ENCODE measurements around the gene RNF213.
A peak's percentile ranks its signal among the peaks of the same experiment; 100 is the strongest.

RNF213 gene

DNA sequence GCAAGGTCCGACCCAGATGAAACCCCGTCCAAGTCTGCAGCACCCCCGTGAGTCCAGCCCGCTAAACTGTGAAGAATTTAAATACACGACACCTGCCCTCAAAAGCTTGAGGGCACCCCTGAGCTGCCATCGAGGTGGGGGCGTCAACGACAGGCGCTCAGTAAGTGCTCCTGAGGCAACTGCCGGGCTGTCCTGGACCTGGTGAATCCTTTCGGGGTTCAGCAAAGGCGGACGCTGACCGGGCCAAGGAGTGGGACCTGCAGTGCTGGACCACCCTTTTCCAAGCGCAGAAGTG is 153.8 kb downstream of the RNF213 start:
- no peak for DNase-seq (ENCODE audit: low read depth in 1 of 2, low spot score in 1 of 2)

DNA sequence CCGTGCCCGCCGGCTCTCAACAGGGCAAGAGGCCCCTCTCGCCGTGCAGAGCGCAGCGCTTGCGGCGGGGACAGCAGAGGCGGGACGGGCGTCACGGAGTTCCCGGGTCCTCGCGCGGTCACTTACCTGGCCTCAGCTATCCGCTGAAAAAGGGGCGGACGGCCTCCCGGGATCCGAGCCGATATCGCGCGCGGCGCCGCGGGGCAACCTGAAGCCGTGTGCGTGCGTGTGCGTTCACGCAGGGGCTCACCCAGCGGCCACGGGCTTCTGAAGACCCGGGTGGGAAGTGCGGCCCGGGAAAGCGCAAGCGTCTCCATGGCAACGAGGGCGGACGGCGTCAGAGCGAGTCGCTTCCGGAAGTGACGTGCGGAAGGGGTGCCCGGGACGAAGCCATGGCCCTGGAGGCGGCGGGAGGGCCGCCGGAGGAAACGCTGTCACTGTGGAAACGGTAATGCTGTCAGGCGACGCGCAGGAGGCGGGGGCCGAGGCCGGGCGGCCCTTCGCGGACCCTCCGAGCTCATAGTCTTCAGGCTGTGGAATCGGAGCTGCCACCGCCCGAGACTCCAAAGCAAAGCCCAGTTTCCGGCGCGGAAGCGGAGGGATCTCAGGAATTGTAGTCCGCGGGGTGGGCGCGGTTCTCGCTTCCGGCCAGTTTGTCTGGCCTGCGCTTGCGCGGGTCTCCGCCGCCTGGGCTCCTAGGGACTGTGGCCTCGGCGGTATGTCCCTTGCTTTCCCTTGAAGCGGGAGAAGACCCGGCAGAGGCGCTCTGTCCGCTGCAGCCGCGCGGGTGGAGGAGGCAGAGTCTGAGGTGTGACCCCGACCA is 154.4 kb downstream of the RNF213 start, which contains the start of gene ENDOV:
Gene ENDOV, plus strand, starts transcription at position 365 of the 823 bp plus-strand sequence. Its CDS starts 28 bp downstream, at position 393.
- DNase-seq (ENCODE audit: low read depth in 1 of 2, low spot score in 1 of 2): peak; percentile 81

DNA sequence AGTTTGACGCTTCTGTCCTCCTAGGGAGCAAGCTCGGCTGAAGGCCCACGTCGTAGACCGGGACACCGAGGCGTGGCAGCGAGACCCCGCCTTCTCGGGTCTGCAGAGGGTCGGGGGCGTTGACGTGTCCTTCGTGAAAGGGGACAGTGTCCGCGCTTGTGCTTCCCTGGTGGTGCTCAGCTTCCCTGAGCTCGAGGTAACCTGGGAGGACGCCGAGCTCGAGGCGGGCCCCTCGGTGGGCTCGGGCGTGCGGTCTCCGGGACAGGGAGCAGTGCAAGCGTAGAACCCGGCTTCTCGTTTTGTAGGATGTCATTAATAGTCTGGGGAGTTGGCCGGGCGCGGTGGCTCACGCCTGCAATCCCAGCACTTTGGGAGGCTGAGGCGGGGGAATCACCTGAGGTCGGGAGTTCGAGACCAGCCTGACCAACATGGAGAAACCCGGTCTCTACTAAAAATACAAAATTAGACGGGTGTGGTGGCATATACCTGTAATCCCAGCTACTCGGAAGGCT is 155.0 kb downstream of the RNF213 start:
- no peak for DNase-seq (ENCODE audit: low read depth in 1 of 2, low spot score in 1 of 2)

DNA sequence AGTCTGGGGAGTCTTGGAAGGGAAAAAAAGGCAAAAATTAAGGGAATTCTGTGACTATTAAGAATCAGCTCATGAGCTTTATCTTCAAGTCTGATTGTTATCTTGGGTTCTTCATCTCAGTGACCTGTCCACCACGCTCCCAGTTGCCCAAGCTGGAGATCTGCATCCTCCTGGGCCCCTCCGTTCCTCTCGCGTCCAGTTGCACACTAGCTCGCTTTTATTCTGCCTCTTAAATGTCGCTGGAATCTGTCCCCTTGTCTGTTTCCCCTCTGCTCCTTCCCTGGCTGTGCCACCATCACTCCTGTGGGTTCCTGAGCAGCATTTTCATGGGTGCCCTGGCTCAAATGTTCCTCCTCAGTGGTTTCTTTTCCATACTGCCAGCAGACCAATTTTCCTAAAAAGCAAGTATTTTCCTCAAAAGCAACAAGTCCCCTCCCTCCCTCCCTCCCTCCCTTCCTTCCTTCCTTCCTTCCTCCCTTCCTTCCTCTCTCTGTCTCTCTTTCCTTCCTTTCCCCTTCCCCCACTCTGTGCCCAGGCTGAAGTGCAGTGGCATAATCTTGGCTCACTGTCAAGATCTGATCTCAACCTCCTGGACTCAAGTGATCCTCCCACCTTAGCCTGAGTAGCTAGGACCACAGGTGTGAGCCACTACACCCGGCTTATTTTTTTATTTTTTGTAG is 155.7 kb downstream of the RNF213 start:
- no peak for DNase-seq (ENCODE audit: low read depth in 1 of 2, low spot score in 1 of 2)

DNA sequence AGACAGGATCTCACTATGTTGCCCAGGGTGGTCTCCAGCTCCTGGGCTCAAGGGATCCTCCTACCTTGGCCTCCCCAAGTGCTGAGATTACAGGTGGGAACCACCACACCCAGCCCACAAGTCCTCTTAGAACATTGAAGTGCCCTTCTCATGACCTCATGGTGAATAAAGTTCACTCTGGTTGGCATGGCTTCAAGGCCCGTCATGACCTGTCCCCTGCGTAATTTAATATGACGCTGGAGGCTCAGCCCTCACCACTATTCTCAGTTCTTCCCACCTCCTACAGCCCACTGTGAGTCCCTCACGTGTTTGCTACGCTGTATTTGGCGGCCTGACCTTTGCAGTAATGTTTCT is 156.3 kb downstream of the RNF213 start:
- no peak for DNase-seq (ENCODE audit: low read depth in 1 of 2, low spot score in 1 of 2)

DNA sequence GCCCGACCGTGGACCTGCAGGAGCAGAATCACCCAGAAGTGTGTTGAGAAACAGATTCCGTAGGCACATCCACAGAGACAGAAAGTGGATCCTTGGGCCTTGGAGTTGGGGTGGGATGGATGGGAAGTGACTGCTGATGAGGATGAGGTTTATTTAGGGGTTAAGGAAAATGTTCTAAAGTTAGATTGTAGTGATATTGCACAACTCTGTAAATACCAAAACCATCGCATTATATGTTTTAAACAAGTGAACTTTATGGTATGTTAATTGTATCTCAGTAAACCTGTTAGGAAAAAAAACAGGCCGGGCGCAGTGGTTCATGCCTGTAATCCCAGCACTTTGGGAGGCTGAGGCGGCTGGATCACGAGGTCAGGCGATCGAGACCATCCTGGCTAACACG is 157.9 kb downstream of the RNF213 start:
- no peak for DNase-seq (ENCODE audit: low read depth in 1 of 2, low spot score in 1 of 2)

DNA sequence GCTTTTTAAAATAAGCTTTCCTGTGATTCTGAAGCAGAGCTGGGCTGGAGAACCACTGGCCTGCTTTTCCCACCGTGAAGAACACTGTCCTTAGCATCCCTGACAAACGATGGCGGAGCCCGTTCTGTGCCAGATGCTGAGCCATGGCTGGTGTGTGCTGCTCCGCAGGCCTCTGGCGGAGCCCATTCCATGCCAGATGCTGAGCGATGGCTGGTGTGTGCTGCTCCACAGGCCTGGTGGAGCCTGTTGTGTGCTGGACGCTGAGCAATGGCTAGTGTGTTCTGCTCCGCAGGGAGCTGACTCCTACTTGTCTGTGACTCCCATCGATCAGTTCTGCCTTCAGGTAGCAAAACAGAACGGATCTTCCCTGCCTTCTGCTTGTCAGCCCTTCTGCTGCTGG is 158.6 kb downstream of the RNF213 start:
- no peak for DNase-seq (ENCODE audit: low read depth in 1 of 2, low spot score in 1 of 2)

DNA sequence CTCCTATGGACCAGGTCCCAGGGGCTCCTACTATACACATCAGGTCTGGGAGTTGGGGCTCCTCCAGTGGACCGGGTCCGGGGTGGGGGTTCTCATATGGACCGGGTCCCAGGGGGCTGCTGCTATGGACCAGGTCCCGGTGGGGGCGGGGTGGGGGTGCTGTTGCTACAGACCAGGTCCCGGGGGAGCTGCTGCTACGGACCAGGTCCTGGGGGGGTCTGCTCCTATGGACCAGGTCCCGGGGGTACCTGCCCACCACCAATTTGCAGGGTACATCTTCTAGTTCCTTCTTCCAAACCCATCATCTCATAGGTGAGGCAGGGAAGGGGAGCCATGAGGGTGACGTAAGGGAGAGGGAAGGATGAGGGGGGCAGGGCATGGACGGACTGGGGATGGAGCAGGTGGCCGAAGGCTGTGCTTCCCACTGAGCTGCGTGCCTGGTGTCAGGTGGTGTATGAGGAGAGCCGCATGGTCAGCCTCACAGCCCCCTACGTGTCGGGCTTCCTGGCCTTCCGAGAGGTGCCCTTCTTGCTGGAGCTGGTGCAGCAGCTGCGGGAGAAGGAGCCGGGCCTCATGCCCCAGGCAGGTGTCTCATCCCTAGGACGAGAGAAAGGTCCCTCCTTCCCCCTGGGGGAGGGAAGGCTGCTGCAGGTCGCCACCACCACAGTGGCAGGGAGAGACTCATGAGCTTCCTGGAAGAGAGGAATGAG is 160.9 kb downstream of the RNF213 start:
- DNase-seq (ENCODE audit: low read depth in 1 of 2, low spot score in 1 of 2): no peak

DNA sequence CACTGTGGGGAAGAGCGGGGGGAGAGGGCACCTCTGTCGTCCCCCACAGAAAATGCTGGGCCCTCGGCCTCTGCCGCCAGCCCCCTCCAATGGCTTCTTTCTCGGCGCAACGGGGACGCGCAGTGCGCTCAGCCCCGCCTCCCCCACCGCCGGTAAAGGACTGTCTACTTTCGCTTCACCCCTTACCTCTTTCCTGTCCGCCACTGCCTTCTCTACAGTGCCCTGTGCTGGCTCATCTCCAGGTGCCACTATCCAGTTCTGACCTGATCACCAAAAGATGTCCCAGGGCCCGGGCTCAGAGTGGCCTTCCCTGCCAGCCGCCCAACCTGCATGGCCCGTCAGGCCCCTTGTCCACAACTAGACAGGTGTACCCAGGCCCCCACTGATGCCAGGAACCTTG is 161.6 kb downstream of the RNF213 start:
- DNase-seq (ENCODE audit: low read depth in 1 of 2, low spot score in 1 of 2): no peak

DNA sequence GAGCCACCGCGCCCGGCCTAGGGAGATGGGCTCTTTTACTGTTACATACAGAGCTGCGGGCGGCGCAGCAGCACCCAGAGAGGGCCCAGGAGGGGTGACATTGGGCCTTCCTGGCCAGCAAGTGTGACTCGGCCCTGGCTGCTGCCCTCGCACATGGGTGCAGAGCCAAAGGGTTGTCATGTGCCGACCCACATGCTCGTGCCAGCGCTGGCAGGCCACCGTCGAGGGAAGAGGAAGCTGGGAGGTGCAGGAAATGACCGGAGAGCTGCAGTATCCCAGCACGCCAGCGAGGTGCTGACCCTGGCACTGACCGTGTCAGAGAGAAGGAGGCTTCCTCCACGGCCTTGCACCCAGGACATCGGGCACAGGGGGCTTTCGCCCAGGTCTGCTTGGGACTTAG is 162.3 kb downstream of the RNF213 start:
- no peak for DNase-seq (ENCODE audit: low read depth in 1 of 2, low spot score in 1 of 2)

DNA sequence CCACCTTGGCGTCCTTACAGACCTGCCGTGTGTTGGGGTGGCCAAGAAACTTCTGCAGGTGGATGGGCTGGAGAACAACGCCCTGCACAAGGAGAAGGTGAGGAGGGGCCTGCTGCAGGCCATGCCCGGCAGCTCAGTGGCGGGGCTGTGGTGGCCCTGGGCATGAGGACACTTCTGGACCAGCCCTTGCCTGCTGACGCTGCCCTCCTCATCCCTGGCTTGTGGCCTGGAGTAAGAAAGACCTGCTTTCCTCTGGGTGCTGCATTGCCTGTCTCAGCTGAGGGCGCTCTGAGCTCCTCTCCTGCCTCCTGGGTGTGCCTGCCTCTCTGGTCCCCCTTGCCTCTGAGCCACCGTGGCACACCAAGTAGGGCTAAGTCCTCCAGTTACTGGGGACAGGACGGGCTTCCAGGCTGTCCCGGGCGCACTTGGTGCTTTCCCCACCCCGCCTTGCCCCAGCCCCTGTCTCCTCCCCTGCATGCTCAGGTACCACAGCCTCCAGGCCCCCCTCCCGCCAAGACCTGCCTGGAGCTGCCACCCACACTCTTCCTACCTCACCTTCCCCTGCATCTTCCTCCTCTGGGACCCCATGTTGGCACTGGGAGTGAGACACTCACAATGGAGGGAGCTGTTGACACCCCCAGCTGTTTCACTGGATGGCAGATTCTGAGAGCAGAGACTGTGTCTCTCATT is 163.0 kb downstream of the RNF213 start:
- DNase-seq (ENCODE audit: low read depth in 1 of 2, low spot score in 1 of 2): no peak

DNA sequence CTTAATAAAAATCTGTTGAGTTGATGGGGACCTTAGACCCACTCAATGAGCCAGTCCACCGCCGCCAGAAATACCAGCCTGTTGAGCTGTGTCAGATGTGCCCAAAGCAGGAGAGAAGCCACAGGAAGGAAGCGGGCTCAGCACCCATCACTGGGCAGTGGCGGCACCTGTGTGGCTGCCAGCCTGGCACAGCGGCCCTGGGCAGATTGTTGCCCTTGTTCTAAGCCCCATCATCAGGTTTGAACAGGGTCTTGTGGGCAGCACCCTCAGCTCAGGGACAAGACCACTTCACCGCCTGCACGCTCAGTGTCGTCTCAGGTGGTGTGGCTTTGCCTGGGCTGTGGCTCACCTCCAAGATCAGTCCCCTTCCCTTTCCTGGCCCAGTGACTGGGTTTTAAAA is 163.6 kb downstream of the RNF213 start:
- DNase-seq (ENCODE audit: low read depth in 1 of 2, low spot score in 1 of 2): no peak

DNA sequence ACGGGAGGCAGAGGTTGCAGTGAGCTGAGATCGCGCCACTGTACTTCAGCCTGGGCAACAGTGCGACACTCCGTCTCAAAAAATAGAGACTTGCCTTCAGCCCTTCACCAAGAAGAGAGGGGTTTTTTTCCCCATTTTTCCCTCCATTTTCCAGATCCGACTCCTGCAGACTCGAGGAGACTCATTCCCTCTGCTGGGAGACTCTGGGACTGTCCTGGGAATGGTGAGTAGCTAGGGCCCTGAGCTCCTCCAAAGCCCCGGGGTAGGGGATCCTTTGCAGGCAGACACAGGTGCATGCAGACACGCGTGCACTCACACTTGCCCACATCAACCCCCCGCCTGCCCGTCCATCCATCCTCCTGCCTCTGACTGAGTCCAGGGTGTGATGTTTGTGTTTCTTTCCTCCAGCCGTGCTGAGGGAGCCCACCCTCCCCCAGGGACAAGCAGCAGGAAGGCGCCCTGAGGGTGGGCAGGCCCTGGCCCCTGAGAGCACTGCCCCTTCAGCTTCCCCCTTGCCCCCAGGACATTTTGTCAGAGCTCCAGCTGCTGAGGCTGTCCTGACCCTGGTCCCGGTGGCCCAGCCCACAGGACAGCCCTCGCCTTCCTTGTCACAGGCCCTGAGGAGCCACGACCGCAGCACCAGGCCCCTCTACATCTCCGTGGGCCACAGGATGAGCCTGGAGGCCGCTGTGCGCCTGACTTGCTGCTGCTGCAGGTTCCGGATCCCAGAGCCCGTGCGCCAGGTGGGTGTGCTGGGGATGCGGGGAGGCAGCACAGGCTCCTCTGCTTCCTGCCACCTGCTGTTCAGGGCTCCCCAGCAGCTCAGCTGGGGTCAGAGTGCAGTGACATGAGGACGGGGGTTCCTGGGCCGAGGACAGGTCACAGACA is 164.5 kb downstream of the RNF213 start:
- DNase-seq (ENCODE audit: low read depth in 1 of 2, low spot score in 1 of 2): no peak

DNA sequence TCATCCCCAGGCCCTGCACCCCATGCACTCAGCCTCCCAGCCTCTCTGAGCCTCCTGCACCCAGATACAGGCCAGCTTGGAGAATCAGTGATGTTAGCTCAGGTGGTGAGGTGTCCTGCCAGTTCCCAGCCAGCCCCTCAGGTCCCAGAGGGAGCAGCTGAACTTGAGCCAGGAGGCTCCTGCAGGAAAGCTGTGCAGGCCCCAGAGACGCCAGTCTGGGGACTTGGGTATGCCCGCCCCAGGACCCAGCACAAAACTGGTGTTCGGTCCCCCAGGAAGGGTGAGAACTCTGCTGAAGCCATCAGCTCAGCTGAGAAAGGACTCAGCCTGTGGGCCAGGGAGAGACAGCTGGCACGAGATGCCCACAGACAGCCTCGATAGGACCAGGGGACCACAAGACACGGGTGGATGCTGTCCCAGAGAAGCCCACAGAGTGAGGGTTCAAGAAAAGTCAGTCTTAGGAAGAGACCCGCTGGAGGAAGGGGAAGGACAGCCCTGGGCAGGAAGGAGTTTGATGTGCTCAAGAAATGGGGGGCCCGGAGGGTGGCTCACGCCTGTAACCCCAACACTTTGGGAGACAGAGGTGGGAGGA is 165.3 kb downstream of the RNF213 start:
- DNase-seq (ENCODE audit: low read depth in 1 of 2, low spot score in 1 of 2): no peak

DNA sequence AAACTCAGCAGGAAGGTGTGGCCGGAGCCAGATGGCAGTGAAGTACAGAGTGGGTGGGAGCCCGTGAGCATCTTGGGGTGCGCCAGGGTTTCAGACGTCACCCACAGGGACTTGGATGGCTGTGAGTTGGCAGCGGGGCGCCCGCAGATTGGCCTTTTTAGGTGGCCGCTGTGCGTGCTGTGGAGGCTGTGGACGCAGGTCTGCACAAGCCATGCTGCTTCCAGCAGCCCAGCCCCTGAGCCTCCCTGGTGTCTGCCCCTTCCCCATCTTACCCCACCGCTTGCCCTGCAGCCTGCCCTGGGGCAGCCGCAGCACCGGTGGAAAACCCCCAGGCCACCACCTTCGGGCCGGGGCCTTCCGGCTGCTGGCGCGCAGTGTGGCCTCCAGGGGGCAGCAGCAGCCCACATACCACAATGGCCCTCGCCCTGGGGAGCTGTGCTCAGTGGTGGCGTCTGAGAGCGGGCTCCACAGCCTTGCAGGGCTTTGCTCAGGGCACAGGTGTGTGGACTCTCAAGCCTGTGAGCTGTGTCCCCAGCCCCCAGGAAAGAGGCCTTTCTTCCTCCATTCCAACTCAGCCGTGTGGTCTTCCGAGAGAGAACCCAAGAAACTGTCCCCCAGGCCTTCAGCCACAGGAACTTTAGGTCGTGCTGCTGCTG is 166.1 kb downstream of the RNF213 start:
- DNase-seq (ENCODE audit: low read depth in 1 of 2, low spot score in 1 of 2): peak; percentile 77 to 88

DNA sequence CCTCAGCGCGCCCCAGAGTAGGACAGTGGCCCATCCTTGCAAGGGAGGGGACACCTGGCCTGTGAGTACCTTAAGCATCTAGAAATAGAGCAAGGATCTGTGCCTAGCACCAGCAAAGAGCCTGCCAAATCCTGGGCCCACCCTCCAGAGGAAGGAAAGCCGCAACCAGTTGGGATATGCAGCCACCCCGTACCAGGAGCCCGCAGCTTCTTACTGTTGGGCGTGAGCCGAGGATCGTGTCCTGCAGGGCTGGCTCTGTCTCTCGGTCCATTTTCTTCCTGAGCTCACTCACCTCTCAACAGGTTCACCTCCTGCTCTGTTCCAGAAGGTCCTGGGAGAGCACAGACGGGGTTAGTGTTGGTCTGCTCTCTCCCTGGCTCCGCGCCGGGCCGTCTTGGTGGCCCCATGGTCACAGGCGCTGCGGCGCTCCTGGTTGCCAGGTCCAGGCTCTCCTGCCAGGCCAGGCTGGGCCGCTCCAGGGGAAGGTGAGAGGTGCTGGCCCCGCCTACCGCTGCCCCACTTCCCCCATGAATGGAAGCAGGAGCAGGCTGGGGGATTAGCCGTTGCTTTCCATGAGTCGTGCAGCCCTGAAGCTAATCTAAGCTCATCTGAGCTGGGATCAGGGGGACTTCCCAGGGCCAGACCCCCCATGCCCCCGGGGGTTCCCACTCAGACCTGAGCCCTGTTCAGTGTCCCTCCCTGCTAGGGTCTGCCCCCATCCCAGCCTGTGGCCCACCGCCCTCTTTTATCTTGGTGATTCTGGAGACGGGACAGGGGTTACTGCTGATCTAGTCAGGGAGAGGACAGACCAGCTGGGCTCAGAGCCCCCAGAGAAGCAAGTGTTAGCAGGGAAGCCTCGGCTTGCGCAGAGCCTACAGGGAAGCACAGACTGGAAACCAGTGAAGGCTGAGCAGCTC is 167.0 kb downstream of the RNF213 start:
- no peak for DNase-seq (ENCODE audit: low read depth in 1 of 2, low spot score in 1 of 2)

DNA sequence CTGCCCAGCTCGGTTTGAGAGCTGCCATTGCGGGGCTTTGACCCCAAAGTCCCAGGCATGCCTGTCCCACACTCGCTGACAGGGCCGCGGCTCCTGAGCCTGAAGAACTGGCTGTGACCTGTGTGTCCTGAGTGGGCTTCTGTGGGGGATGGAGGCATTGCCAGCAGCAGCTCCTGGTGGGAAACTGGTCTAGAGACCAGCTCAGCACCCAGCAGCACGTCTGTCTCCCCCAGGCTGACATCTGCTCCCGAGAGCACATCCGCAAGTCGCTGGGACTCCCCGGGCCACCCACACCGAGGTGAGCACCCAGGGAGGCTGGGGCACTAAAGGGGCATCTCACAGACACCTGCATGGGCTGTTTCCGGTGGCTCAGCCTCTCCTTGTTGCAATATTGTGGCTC is 167.7 kb downstream of the RNF213 start:
- no peak for DNase-seq (ENCODE audit: low read depth in 1 of 2, low spot score in 1 of 2)

DNA sequence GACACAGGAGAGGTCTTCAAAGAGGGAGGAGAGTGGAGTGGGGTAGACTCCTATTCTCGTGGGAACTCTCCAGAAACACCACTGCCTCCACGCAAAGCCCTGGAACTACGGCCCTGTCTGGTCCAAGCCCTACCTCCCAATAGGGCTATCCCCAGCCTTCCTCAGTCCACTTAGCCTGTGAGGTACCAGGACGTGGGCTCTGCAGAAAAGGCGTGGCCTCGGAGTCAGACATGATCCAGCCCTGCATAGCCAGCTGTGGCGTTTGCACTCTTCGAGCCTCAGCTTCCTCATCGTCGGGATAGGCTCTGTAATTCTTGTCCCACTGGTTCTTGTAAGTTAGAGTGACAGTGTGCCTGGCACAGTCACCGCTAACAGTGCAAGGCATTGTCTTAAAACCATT is 168.1 kb downstream of the RNF213 start:
- no peak for DNase-seq (ENCODE audit: low read depth in 1 of 2, low spot score in 1 of 2)
